PC-9 (cell line): ENCODE measurements around the gene HACD2.

Source experiments
- CTCF ChIP-seq: fragments of 200-600 bp; sonication (generic); conservative IDR thresholded peaks from 2 replicates; pipeline ENCODE4 v1.6.1; 2017; ENCODE audit warnings: mixed run types, antibody characterized with exemption, mild to moderate bottlenecking, moderate library complexity
- EZH2 ChIP-seq: fragments of 200-600 bp; sonication (generic); IDR thresholded peaks from 2 replicates; pipeline ENCODE4 v1.8.0; 2017; ENCODE audit warnings: antibody characterized with exemption, low read depth

DNA sequence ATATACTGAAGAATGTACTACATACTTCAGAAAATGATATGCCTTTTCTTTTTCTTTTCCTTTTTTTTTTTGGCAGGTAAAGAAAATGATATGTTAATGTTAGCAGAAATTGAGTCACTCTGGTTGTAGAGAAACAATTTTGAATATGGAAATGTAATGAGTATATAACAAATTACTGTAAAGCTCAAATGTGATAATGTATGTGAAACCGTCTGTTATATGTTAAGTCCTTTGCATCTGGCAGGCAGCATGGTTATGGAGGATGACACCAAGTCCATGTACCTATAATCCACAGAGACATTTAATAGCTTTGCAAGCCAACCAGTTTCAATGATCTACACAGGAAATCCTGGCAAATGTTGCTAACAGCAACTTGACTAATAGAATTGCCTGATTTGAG is 58.4 kb downstream of the HACD2 start:
- TF ChIP-seq CTCF: no peak
- TF ChIP-seq EZH2: no peak
